ENCODE results near the gene KAZN.

KAZN gene

DNA sequence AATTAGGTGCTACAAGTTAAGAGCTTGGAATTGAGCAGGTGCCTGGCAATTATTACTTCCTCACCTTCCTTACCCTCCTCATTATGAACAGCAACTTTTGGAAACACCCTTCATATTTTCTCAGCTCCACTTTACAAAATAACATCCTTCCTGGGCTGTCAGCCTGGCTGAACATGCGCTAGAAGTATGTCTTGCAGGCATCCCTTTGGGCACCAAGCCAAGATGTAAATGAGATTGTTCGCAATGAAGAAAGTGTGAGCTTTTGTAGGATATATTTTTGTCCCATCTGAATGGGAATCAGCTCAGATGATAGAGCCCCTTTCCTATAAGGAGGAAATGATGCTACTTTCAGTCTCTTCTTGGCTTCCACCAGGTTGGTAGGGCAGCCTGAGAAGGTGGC lies 245.9 kb downstream of the KAZN start:
- no peak overlapping the region for H3K4me3 ChIP-seq (ENCODE audit: low read depth, low read length)

- H3K4me3 ChIP-seq (ENCODE audit: low read depth, low read length), result no peak overlapping the region
These were observed 246.6 kb downstream of the KAZN start for GRCh38 chr1:14844923-14845617.

GRCh38 chr1:14845851-14846250 lies 247.4 kb downstream of the KAZN start:
- no peak overlapping the region for H3K4me3 ChIP-seq (ENCODE audit: low read depth, low read length)

DNA sequence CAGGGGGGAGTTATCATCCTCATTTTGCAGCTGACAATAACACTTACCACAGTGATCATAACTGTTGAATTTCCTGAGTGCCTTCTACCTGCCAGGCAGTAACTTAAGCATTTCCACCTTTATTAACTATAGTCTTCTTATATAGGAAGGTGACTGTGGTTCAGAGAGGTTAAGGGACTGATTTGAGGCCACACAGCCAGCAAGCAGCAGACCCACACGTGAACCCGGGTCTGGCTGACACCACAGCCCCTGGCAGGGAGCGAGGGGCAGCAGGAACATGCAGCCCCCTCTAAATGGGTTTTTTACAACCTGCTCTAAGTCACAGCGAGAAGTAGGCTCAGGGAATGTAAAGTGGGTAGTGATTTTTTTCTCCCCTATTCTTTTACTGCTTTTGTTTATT lies 248.2 kb downstream of the KAZN start:
- H3K4me3 ChIP-seq (ENCODE audit: low read depth, low read length), result no peak overlapping the region

DNA sequence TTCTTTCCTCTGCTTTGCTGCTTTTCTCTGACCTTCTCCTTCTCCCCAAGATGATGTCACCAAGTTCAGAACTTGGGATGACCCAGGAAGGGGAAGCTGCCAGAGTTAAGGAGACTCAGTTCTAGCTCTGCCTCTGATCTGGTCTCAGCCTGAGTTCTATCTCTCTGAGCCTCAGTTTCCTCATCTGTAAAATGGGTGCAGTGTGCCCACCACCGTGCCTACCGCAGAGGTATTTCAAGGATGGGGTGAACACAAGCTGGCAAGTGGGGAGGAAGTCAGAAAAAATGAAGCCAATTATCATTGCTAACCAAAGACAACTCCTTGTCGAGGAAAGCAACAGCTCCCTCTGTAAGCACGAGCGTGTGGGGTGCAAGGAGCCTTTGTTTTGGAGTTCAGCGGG lies 249.7 kb downstream of the KAZN start:
- H3K4me3 ChIP-seq (ENCODE audit: low read depth, low read length), result no peak overlapping the region

DNA sequence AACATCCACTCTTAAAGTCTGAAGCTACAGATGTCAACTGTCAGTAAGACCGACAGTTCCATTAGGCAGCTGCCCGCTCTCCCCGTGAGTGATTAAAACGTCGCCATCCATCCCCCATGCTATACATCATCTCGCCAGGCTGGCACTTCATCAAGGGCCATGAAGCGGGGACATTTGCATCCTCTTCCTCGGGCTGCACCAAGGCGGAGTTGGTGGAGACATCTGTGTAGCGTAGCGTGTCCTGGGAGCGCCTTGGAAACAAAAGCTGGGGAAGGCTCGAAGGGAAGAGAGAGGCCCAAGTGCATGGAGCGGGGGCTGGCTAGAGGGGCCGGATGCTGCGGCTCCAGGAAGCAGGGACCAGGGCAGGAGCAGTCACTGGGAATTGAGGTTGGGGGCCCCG lies 250.1 kb downstream of the KAZN start:
- no peak overlapping the region for H3K4me3 ChIP-seq (ENCODE audit: low read depth, low read length)

DNA sequence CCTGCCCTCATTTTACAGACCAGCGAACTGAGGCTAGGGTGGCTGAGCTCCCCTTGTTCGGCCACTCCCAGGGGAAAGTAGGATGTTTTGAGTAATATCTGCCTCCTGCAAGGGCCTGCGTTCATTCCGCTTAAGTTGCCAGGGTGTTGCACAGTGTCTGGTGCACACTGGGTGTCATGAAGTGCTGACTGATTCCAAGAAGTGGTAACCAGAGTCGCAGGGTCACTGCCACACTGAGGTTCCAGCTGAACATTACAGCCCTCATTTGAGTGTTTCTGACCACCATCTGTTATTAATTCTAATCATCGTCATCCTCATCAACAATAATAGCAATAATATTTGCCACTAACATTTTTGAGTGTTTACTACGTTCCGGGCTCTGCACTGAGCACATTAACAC lies 250.6 kb downstream of the KAZN start:
- H3K4me3 ChIP-seq (ENCODE audit: low read depth, low read length), result no peak overlapping the region

DNA sequence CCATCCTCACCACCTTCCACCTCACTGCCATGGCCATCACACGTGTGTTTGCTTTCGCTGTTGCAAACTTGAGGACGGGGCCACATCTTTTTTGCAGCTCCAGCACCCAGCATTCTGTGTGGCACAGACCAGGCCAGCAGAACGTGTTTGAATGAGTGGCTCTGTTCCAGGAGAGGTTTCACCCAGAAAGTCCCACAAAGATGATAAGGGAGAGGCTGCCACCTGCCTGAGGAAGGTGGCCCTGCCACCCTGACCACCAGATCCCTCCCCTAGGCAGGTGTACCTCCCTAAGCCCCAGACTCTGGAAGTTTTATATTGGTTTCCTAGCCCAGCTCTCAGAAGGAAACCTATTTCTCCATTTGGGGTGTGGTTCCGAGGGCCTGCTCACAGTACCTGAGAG lies 252.1 kb downstream of the KAZN start:
- H3K4me3 ChIP-seq (ENCODE audit: low read depth, low read length), result no peak overlapping the region

GRCh38 chr1:14851760-14852159 lies 253.3 kb downstream of the KAZN start:
- H3K4me3 ChIP-seq (ENCODE audit: low read depth, low read length), result no peak overlapping the region

DNA sequence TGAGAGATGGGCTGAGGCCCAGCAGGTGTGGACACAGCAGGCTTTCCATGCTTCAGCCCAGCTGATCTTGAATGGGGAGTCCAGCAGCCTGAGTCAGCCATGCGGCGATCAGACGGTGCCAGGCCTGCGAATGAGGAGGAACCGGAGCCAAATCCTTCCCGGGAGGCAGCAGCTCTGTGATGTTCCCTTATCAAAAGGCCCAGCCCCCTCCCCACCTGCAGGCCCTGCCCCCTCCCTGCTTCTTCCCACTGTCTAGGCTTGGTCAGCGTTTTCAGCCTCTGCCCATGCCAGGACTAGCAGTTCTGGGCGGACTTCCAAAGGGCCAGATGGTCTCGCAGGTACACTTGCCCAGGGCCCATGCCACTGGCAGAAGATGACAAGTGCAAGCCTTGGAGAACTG lies 253.8 kb downstream of the KAZN start:
- H3K4me3 ChIP-seq (ENCODE audit: low read depth, low read length), result no peak overlapping the region

DNA sequence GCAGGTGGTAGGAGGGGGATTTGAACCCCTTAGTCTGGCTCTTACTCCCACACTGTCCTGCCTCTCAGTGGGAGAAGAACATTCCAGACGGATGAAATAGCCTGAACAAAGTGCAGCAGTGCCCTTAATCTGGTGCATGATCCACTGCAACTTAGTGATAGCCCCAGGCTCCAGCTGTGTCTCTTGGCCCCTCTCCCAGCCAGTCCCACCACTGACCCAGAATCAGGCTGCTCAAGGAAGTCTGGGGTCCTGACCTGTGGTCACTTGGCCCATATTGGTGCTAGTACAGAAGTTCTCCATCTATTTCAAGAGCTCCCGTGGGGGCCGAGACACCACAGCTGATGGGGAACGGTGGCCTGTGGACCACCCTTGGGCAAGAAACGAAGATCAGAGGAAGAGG lies 255.0 kb downstream of the KAZN start:
- no peak overlapping the region for H3K4me3 ChIP-seq (ENCODE audit: low read depth, low read length)

DNA sequence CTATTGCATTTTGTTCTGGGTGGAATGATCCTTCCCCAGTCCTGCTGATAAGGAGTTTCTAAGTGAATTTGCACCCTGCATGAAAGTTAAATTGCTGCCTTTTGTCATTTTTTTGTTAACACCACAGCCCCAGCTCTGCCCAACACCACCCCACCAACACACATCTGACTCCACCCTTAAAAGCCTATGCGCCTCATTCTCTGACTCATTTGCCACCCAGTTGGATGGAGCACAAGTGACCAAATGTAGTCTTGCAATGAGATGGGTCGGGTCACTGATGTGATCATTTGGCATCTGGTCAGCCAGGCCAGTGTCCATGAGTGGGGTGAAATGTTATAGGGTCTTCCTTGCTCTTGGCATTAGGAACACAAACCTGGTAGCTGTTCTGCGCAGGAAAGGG lies 256.8 kb downstream of the KAZN start:
- no peak overlapping the region for H3K4me3 ChIP-seq (ENCODE audit: low read depth, low read length)

- H3K4me3 ChIP-seq (ENCODE audit: low read depth, low read length), result no peak overlapping the region
These were observed 257.3 kb downstream of the KAZN start for GRCh38 chr1:14855801-14856200.

- H3K4me3 ChIP-seq (ENCODE audit: low read depth, low read length), result no peak overlapping the region
These were observed 259.1 kb downstream of the KAZN start for GRCh38 chr1:14857436-14858195.

- H3K4me3 ChIP-seq (ENCODE audit: low read depth, low read length), result no peak overlapping the region
These were observed 263.8 kb downstream of the KAZN start for GRCh38 chr1:14862114-14862771.

DNA sequence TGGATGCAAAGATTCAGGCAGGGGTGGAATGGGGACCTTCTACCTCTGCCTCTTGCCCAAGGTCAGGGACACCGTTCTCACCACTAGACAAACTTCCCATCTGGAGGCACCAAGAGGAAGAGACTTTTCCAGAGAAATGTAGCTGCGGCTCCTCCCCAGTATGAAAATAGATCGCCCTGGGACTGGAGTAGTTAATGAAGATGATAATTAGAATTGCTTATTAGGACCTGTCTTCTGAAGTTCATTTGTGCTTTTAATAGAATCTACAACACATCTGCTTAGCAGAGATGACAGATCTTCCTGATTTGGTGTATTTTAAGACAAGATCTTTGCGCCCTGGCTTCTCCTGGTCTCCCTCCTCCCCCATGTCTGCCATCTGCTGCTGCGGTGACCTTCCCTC lies 266.6 kb downstream of the KAZN start:
- no peak overlapping the region for H3K4me3 ChIP-seq (ENCODE audit: low read depth, low read length)

- H3K4me3 ChIP-seq (ENCODE audit: low read depth, low read length), result no peak overlapping the region
These were observed 268.6 kb downstream of the KAZN start for GRCh38 chr1:14866911-14867612.

- H3K4me3 ChIP-seq (ENCODE audit: low read depth, low read length), result no peak overlapping the region
These were observed 270.7 kb downstream of the KAZN start for GRCh38 chr1:14869187-14869586.

GRCh38 chr1:14871218-14871970 lies 272.9 kb downstream of the KAZN start:
- H3K4me3 ChIP-seq (ENCODE audit: low read depth, low read length), result no peak overlapping the region

DNA sequence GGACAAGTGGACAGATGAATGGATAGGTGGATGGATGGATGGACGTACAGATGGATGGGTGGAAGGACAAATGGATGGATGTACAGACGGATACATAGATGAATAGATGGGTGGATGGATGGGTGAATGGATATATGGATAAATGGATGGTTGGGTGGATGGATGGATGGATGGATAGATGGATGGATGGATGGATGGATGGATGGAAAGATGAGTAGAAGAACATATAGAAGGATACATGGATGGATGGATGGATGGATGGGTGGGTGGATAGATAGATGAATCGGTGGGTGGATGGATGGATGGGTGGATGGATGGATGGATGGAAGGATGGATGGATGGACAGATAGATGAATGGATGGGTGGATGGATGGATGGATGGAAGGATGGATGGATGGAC lies 274.3 kb downstream of the KAZN start:
- no peak overlapping the region for H3K4me3 ChIP-seq (ENCODE audit: low read depth, low read length)

- no peak overlapping the region for H3K4me3 ChIP-seq (ENCODE audit: low read depth, low read length)
These were observed 275.2 kb downstream of the KAZN start for GRCh38 chr1:14873677-14874076.
